ENCODE results near the gene SEMA6A. TPM values are rescaled to one million over a fixed set of nuclear protein-coding genes. Genes with fewer than 3 reads are reported as not detected.
A peak's percentile ranks its signal among the peaks of the same experiment; 100 is the strongest.

Gene SEMA6A
- total and polyA plus RNA-seq, 10 of the 15 experiments (the other 5 are each of a cell fraction or from before 2014, with no cell fraction given), result 0.16 to 10.2 (median 1.1) TPM

GRCh38 chr5:116536316-116537083 lies 38.1 kb downstream of the SEMA6A start:
- Histone ChIP-seq H3K79me2 (ENCODE audit: control insufficient read depth, insufficient read depth, low read length) (no peaks in the 10 kb centered on the region), H3K27ac (ENCODE audit: control insufficient read depth, insufficient read depth) (no peak overlapping the region), H3K9me3 (replicated peaks; ENCODE audit: control insufficient read depth, insufficient read depth, low read length) (no peaks in the 10 kb centered on the region), H3K4me2 (ENCODE audit: control insufficient read depth, insufficient read depth) (no peak overlapping the region), H3K9ac (ENCODE audit: control insufficient read depth, insufficient read depth, low read length) (no peak overlapping the region), H3K27me3 (replicated peaks in 1 of 2; ENCODE audit: control insufficient read depth in 2 of 2, insufficient read depth in 2 of 2, low read length in 1 of 2) (no peaks in the 10 kb centered on the region), H3K4me1 (ENCODE audit: control insufficient read depth, insufficient read depth, low read length) (no peaks in the 10 kb centered on the region), H4K20me1 (ENCODE audit: control insufficient read depth, insufficient read depth) (no peaks in the 10 kb centered on the region), H2AFZ (ENCODE audit: control insufficient read depth, low read depth, low read length) (no peak overlapping the region), H3K4me3 (no peak overlapping the region), H3K36me3 (ENCODE audit: control insufficient read depth in 2 of 2, insufficient read depth in 2 of 2, low read length in 1 of 2) (no peaks in the 10 kb centered on the region)
- no peak for DNase-seq (ENCODE audit: low read depth, low spot score)
- SMC1A ChIA-PET (ENCODE audit: uncharacterized antibody, unreplicated experiment), result interaction anchor here (0.6 to 1.0 kb wide), 3 partner anchors 12 to 66 kb away, joined by 3 to 4 read pairs (median 3); no protein-coding TSS in a partner anchor
- RAD21 ChIA-PET (ENCODE audit: unreplicated experiment), result no interaction called here
- TF ChIP-seq RFX5 (IDR thresholded peaks at IDR 0.05; ENCODE audit: low read depth, low read length) (no peak), TCF7 (IDR thresholded peaks at IDR 0.05; ENCODE audit: borderline replicate concordance) (no peak), ZNF384 (IDR thresholded peaks at IDR 0.05; ENCODE audit: borderline replicate concordance, low read depth, low read length) (no peak), SPI1 (IDR thresholded peaks at IDR 0.05; ENCODE audit: borderline replicate concordance, insufficient read depth, low read depth, low read length) (no peak)
- BruUV-seq (replicated peaks), result no TSS peak
- ATAC-seq, result no peak
- CTCF ChIA-PET, result interaction anchor here (0.7 kb wide), 1 partner anchor 59 kb away, joined by 3 read pairs; no protein-coding TSS in a partner anchor
- POLR2A ChIA-PET, result interaction anchor here (0.6 kb wide), 1 partner anchor 29 kb away, joined by 3 read pairs; no protein-coding TSS in a partner anchor
- intact Hi-C loops (cut with micrococcal nuclease; ENCODE audit: unreplicated experiment), result no loop called here
- WGBS (ENCODE audit: insufficient coverage, insufficient replicate concordance, low lambda C conversion rate, missing lambda C conversion rate), result 83% methylated on average over 9 of the region's 11 CpGs
- FAIRE-seq, result no peak
- in situ Hi-C loops (cut with MboI), result no loop called here

- Histone ChIP-seq H3K4me2 (ENCODE audit: control insufficient read depth, insufficient read depth) (no peak overlapping the region), H3K9ac (ENCODE audit: control insufficient read depth, insufficient read depth, low read length) (no peak overlapping the region), H2AFZ (ENCODE audit: control insufficient read depth, low read depth, low read length) (no peak overlapping the region), H3K4me1 (ENCODE audit: control insufficient read depth, insufficient read depth, low read length) (no peaks in the 10 kb centered on the region), H3K27ac (ENCODE audit: control insufficient read depth, insufficient read depth) (no peak overlapping the region), H3K27me3 (replicated peaks in 1 of 2; ENCODE audit: control insufficient read depth in 2 of 2, insufficient read depth in 2 of 2, low read length in 1 of 2) (no peaks in the 10 kb centered on the region), H4K20me1 (ENCODE audit: control insufficient read depth, insufficient read depth) (no peaks in the 10 kb centered on the region), H3K36me3 (ENCODE audit: control insufficient read depth in 2 of 2, insufficient read depth in 2 of 2, low read length in 1 of 2) (no peaks in the 10 kb centered on the region), H3K79me2 (ENCODE audit: control insufficient read depth, insufficient read depth, low read length) (no peaks in the 10 kb centered on the region), H3K4me3 (no peak overlapping the region), H3K9me3 (replicated peaks; ENCODE audit: control insufficient read depth, insufficient read depth, low read length) (no peaks in the 10 kb centered on the region)
- DNase-seq (ENCODE audit: low read depth, low spot score), result no peak
- POLR2A ChIA-PET, result no interaction called here
- ATAC-seq, result no peak
- BruUV-seq (replicated peaks), result no TSS peak
- SMC1A ChIA-PET (ENCODE audit: uncharacterized antibody, unreplicated experiment), result interaction anchor here (1.0 to 2.0 kb wide), 5 partner anchors 9 to 43 kb away, joined by 3 to 6 read pairs (median 4); no protein-coding TSS in a partner anchor
- RAD21 ChIA-PET (ENCODE audit: unreplicated experiment), result no interaction called here
- CTCF ChIA-PET, result interaction anchor here (0.8 to 2.6 kb wide), 3 partner anchors 12 to 398 kb away, joined by 3 to 7 read pairs (median 4); no protein-coding TSS in a partner anchor
- intact Hi-C loops (cut with micrococcal nuclease; ENCODE audit: unreplicated experiment) (no loop called here), in situ Hi-C loops (cut with MboI) (no loop called here)
- WGBS (ENCODE audit: insufficient coverage, insufficient replicate concordance, low lambda C conversion rate, missing lambda C conversion rate), result 66% methylated on average over 2 of the region's 2 CpGs
- TF ChIP-seq MYB (IDR thresholded peaks at IDR 0.05; ENCODE audit: borderline replicate concordance, low read depth, low read length) (no peak), CHD2 (IDR thresholded peaks at IDR 0.05; ENCODE audit: borderline replicate concordance, low read depth, low read length) (no peak), RFX5 (IDR thresholded peaks at IDR 0.05; ENCODE audit: low read depth, low read length) (no peak), NFYA (IDR thresholded peaks at IDR 0.05; ENCODE audit: borderline replicate concordance, low read depth, low read length) (no peak), FOXK2 (IDR thresholded peaks at IDR 0.05) (no peak), POLR2AphosphoS5 (IDR thresholded peaks at IDR 0.05; ENCODE audit: low read length) (no peak), ZNF384 (IDR thresholded peaks at IDR 0.05; ENCODE audit: borderline replicate concordance, low read depth, low read length) (no peak), SP1 (IDR thresholded peaks at IDR 0.05; ENCODE audit: low read depth, low read length) (no peak), POU2F2 (IDR thresholded peaks at IDR 0.05; ENCODE audit: borderline replicate concordance, low read depth, low read length) (no peak), POLR2AphosphoS2 (IDR thresholded peaks at IDR 0.05; ENCODE audit: low read depth, low read length) (no peak), STAT3 (IDR thresholded peaks at IDR 0.05; ENCODE audit: low read depth, low read length) (no peak), CHD1 (IDR thresholded peaks at IDR 0.05; ENCODE audit: low read depth, low read length) (no peak), IRF4 (IDR thresholded peaks at IDR 0.05; ENCODE audit: low read depth, low read length) (no peak), SUPT20H (IDR thresholded peaks at IDR 0.05; ENCODE audit: borderline replicate concordance, control insufficient read depth, low read depth, low read length) (no peak), NFYB (IDR thresholded peaks at IDR 0.05; ENCODE audit: insufficient read depth, low read depth, low read length) (no peak)
- peak; percentile 31 for FAIRE-seq
These were observed 39.5 kb downstream of the SEMA6A start for GRCh38 chr5:116534964-116535651.
